CD1c-positive myeloid dendritic cell (primary cell): ENCODE results near the gene LRRC72.

ENCODE experiments used
- DNase-seq: peaks from one replicate; pipeline ENCODE4 v3.0.0-alpha.2; 2016; ENCODE audit errors: extremely low spot score

Gene LRRC72

DNA sequence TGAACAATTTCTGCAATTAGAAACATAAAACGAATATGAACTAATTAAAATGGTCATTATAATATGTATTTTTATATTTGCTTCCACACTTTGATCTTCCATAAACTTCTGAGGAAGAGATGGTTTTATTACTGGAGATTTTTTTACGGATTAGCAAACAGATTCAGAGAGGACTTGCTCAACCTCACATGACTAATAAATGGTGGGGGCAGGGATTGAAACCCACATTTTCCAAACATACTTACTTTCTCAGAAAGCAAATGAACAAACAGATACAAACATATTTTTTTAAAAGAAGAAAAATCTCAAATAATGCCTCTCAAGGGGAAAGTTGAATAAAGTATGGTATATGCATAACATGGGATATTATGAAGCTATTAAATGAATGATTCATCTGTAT lies 100.6 kb downstream of the LRRC72 start:
- DNase-seq: no peak

GRCh38 chr7:16630654-16631053 lies 104.0 kb downstream of the LRRC72 start:
- DNase-seq: no peak
